Measurements from ENCODE around the gene KCNC1.

DNA sequence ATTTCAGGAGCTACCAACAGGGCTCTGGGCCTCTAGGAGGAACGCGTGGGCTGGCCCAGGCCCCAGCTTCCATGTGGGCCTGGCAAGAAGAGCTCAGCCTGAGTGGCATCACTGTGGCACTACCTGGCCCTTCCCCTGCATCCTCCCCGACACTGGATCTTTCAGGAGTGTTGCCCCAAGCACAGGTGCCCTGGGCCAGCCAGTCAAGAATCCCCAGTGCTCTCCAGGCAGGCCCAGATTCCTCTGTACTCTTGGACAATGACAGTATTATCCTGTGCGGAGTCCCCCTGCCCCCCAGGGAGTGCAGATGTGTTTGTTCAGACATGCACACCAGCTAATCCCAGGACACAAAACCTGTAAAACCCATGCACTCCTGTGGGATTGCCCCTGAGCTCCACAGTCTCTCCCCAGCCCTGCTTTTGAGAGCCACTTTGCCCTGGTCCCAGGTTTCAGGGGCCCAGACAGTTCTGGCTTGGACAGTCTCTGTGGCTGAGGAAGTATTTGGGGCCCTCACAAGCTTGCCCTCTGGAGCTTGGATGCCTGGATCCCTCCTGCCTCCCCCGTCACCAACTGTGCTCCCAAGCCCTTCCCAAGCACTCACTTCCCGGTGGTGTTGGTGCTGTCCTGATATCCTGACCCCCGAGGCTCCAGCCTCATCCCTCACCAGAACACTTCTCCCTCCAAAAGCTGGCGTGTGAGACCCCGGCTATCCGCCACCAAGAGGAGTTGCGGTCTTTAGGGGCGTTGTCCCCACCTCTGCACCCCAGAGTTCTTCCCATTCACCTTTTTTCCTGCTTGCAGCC is 39.9 kb downstream of the KCNC1 start:
- TF ChIP-seq GATA2 (IDR thresholded peaks at IDR 0.05; ENCODE audit: low read depth, low read length) (no peak), GATA3 (IDR thresholded peaks at IDR 0.05; ENCODE audit: low read depth, low read length) (no peak)

All from SH-SY5Y (cell line).